GM12865 (cell line): ENCODE measurements around the gene DCAF5.

Source experiments
- DNase-seq: peaks from one replicate; pipeline ENCODE4 v3.0.0; 2010; ENCODE audit warnings: low read depth
- H3K4me3 ChIP-seq: 2 replicates; pipeline ENCODE4 v1.5.1; 2011; ENCODE audit warnings: mild to moderate bottlenecking, low read depth, low read length, control low read depth
- TF ChIP-seq, protein P1 (sequence below): IDR thresholded peaks from 2 replicates; pipeline ENCODE4 v1.5.1; 2011; ENCODE audit warnings: low read length, control low read depth, low read depth, inconsistent platforms; ENCODE audit not compliant: insufficient read depth; ENCODE audit errors: missing control alignments

The DCAF5 gene

DNA sequence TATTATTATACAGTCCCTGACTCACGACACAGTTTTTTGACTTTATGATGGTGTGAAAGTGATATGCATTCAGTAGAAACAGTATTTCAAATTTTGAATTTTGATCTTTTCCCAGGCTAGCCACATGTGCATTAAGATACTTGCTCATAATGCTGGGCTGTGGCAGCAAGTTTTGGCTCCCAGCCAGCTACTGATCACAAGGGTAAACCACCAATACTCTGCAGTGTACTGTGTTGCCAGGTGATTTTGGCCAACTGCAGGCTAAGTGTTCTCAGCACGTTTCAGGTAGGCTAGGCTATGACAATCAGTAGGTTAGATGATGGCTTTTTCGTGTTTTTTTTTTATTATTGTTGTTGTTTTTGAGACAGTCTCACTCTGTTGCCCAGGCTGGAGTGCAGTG is 104.5 kb downstream of the DCAF5 start:
- DNase-seq: peak; percentile 34
- no peak overlapping the region for H3K4me3 ChIP-seq

DNA sequence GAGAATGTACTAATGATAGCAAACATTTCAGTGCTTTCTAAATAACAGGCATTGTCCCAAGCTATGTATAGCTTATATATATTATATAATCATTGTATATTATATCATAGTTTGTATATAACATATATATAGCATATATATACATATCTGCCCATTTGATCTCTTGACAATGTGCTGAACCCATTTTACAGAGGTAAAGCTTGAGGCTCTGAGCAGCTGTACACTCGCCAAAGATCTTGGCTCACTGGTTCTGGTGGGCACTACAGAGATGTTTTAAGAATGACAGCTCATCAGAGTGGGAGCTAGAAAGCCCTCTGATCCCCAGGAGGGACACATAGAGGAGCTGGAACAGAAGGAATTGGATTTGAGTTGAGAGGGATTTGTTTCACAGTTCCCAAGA is 105.7 kb downstream of the DCAF5 start:
- DNase-seq: no peak
- TF ChIP-seq, protein P1, sequence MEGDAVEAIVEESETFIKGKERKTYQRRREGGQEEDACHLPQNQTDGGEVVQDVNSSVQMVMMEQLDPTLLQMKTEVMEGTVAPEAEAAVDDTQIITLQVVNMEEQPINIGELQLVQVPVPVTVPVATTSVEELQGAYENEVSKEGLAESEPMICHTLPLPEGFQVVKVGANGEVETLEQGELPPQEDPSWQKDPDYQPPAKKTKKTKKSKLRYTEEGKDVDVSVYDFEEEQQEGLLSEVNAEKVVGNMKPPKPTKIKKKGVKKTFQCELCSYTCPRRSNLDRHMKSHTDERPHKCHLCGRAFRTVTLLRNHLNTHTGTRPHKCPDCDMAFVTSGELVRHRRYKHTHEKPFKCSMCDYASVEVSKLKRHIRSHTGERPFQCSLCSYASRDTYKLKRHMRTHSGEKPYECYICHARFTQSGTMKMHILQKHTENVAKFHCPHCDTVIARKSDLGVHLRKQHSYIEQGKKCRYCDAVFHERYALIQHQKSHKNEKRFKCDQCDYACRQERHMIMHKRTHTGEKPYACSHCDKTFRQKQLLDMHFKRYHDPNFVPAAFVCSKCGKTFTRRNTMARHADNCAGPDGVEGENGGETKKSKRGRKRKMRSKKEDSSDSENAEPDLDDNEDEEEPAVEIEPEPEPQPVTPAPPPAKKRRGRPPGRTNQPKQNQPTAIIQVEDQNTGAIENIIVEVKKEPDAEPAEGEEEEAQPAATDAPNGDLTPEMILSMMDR: no peak
- H3K4me3 ChIP-seq: no peak overlapping the region

More for the DNA sequence above, 104.5 kb downstream of the DCAF5 start:
- TF ChIP-seq, protein P1: no peak

- DNase-seq: no peak
- TF ChIP-seq, protein P1: no peak
- no peak overlapping the region for H3K4me3 ChIP-seq
These were observed 106.5 kb downstream of the DCAF5 start for GRCh38 chr14:69046476-69046860.

DNA sequence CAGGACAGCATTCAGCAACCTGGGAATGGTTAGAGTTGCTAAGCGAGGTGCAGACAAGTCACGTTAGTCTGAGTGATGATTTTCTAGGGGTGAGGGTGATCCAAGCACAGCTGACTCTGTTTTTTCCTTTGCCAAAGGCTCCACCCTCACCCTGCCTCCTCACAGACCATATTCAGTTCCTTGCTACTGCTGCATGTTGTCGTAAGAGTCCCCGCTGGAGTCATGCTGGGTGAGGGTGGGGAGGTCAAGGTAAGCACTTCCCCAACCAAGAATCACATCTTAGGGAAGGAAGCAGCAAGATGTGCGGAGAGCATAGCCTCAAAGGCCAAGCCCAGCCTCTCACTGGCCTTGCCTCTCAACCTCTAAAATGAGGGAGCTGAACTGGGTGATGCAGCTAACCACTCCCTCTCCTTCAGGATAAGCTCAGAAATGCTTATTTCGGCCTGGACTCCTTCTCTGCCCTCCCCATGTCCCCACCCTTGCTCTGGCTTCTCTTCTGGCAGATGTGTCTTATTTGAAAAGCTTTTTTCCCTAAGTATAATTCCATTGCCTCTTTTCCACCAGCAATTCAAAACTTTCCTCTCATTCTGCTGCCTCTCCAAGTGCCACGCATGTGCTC is 107.0 kb downstream of the DCAF5 start:
- TF ChIP-seq, protein P1: no peak
- DNase-seq: no peak
- no peak overlapping the region for H3K4me3 ChIP-seq

DNA sequence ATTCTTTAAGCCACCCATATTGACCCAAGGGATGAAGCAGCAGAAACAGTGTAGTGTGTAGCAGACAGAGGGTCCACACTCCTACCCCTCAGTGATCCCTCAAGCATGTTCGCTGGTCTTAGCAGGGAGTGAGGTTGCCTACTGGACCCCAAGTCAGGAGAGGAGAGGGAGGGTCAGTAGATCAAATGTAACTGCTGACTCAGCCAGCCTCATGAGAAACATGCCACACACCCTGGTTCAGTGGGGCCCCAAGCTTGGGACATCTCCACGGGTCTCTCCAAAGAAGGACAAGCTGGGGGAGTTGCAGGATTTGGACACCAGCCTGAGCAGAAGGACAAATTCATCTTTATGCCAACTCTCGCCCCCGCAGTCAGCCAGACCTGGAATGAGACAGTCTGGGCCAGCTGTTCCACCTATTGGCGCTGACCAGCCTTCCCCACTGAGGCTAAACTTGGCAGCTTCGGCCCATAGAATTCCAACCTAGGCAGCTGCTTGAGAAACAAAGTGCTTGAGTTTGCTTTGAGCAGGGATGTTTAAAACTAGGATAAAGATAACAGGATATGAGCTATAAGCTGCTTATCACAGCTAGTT is 107.9 kb downstream of the DCAF5 start:
- TF ChIP-seq, protein P1: no peak
- DNase-seq: no peak
- no peak overlapping the region for H3K4me3 ChIP-seq

GRCh38 chr14:69044296-69044695 is 108.6 kb downstream of the DCAF5 start:
- no peak for DNase-seq
- no peak overlapping the region for H3K4me3 ChIP-seq
- TF ChIP-seq, protein P1: no peak
